HepG2 (cell line): ENCODE measurements around the gene COG8. TPM values are rescaled to one million over a fixed set of nuclear protein-coding genes. Genes with fewer than 3 reads are reported as not detected.

Source experiments
- FOXA3 ChIP-seq: IDR thresholded peaks from 2 replicates; pipeline ENCODE4 v1.6.1; 2016; ENCODE audit warnings: missing genetic modification reagents, missing compliant biosample characterization
- FOXP1 ChIP-seq, 2 experiments: fragments of 450-650 bp in 1 of 2; IDR thresholded peaks; 2 replicates each; pipeline ENCODE4 v1.6.1; 2017 to 2018; ENCODE audit warnings: antibody characterized with exemption in 1 of 2
- GMEB2 ChIP-seq: IDR thresholded peaks from 2 replicates; pipeline ENCODE4 v1.6.1; 2016; ENCODE audit warnings: missing biosample characterization, missing genetic modification reagents, low read depth
- MBNL3 ChIP-seq: fragments of 250-450 bp; sonication (Bioruptor Pico); conservative IDR thresholded peaks from 2 replicates; pipeline ENCODE4 v1.8.0; 2022; ENCODE audit warnings: mild to moderate bottlenecking, inconsistent platforms
- NFKB2 ChIP-seq: sonication (generic); formaldehyde crosslinking; IDR thresholded peaks from 2 replicates; pipeline ENCODE4 v1.4.0; 2020; ENCODE audit warnings: missing genetic modification reagents, borderline replicate concordance
- PCBP1 ChIP-seq: fragments of 200-400 bp; formaldehyde crosslinking; IDR thresholded peaks from 2 replicates; pipeline ENCODE4 v1.6.1; 2017; ENCODE audit warnings: mild to moderate bottlenecking, low read depth, low read length, borderline replicate concordance
- POLR2A ChIP-seq, 2 experiments: IDR thresholded peaks; 2 replicates each; pipeline ENCODE4 v1.6.1; 2011; ENCODE audit warnings: low read depth in 2 of 2, low read length in 2 of 2, mild to moderate bottlenecking in 1 of 2, moderate library complexity in 1 of 2; ENCODE audit not compliant: insufficient read depth in 1 of 2
- POLR2AphosphoS2 ChIP-seq: IDR thresholded peaks from 2 replicates; pipeline ENCODE4 v1.6.1; 2011; ENCODE audit warnings: low read depth, low read length, improper control_type of control experiment
- SOX6 ChIP-seq, 2 experiments: fragments of 450-650 bp in 1 of 2; sonication (generic) in 1 of 2; formaldehyde crosslinking in 1 of 2; IDR thresholded peaks; 2 replicates each; pipeline versions ENCODE4 v1.4.0 to v1.6.1; 2017 to 2020; ENCODE audit warnings: antibody characterized with exemption in 1 of 2, mild to moderate bottlenecking in 1 of 2, missing genetic modification reagents in 1 of 2
- SSRP1 ChIP-seq: IDR thresholded peaks from 2 replicates; pipeline ENCODE4 v1.6.1; 2016; ENCODE audit warnings: control low read depth
- ZFYVE20 ChIP-seq: sonication (generic); formaldehyde crosslinking; IDR thresholded peaks from 2 replicates; pipeline ENCODE4 v1.8.0; 2023; ENCODE audit warnings: low read depth, mild to moderate bottlenecking, moderate library complexity, missing genetic modification reagents, borderline replicate concordance
- ZKSCAN5 ChIP-seq: sonication (generic); formaldehyde crosslinking; IDR thresholded peaks from 2 replicates; pipeline ENCODE4 v1.5.1; 2020; ENCODE audit warnings: mild to moderate bottlenecking, missing genetic modification reagents
- ZNF230 ChIP-seq: sonication (generic); formaldehyde crosslinking; IDR thresholded peaks from 2 replicates; pipeline ENCODE4 v1.4.0; 2020; ENCODE audit warnings: mild to moderate bottlenecking, missing genetic modification reagents
- ZNF460 ChIP-seq: sonication (generic); formaldehyde crosslinking; IDR thresholded peaks from 2 replicates; pipeline ENCODE4 v1.5.1; 2020; ENCODE audit warnings: missing genetic modification reagents, mild to moderate bottlenecking, borderline replicate concordance
- ZNF724P ChIP-seq: sonication (generic); formaldehyde crosslinking; IDR thresholded peaks from 2 replicates; pipeline ENCODE4 v1.8.0; 2022; ENCODE audit warnings: missing genetic modification reagents, borderline replicate concordance
- ZNF770 ChIP-seq: sonication (generic); formaldehyde crosslinking; IDR thresholded peaks from 2 replicates; pipeline ENCODE4 v1.5.0; 2020; ENCODE audit warnings: mild to moderate bottlenecking, missing genetic modification reagents
- ZZZ3 ChIP-seq: sonication (generic); formaldehyde crosslinking; IDR thresholded peaks from 2 replicates; pipeline ENCODE4 v1.4.0; 2020; ENCODE audit warnings: missing genetic modification reagents, mild to moderate bottlenecking, borderline replicate concordance
- polyA plus RNA-seq, 8 experiments: library from polyadenylated mRNA; depleted of rRNA in 3 of 8; stranded (reverse) in 7 of 8; unstranded in 1 of 8; fragments of >200 nt; fragmentation: Illumina TruSeq in 4 of 8; extraction: Trizol in 4 of 8; gene quantifications; 2 replicates each; pipeline versions ENCODE4 v1.2.1 to v1.2.3, GENCODE V29; 2011 to 2016; ENCODE audit warnings: low read depth in 4 of 8, missing spikeins in 1 of 8, mixed read lengths in 1 of 8; ENCODE audit not compliant: insufficient read depth in 1 of 8
- total RNA-seq, 5 experiments: library from RNA; depleted of rRNA; stranded (reverse); fragments of >200 nt; fragmentation: Illumina TruSeq; extraction: Trizol; gene quantifications; 2 replicates each; pipeline ENCODE4 v1.2.3, GENCODE V29; 2016; ENCODE audit warnings: low read depth in 1 of 5
- TF ChIP-seq, protein P1 (sequence below): sonication (generic); formaldehyde crosslinking; IDR thresholded peaks from 2 replicates; pipeline ENCODE4 v1.5.1; 2020; ENCODE audit warnings: missing genetic modification reagents, mild to moderate bottlenecking, borderline replicate concordance
- TF ChIP-seq, protein P2 (sequence below): IDR thresholded peaks from 2 replicates; pipeline ENCODE4 v1.6.1; 2012; ENCODE audit warnings: low read depth, low read length, improper control_type of control experiment

COG8 gene
- total and polyA plus RNA-seq, 2 of the 13 experiments (the other 11 are each of a cell fraction or from before 2014, with no cell fraction given): 45.5 to 52.1 TPM

DNA sequence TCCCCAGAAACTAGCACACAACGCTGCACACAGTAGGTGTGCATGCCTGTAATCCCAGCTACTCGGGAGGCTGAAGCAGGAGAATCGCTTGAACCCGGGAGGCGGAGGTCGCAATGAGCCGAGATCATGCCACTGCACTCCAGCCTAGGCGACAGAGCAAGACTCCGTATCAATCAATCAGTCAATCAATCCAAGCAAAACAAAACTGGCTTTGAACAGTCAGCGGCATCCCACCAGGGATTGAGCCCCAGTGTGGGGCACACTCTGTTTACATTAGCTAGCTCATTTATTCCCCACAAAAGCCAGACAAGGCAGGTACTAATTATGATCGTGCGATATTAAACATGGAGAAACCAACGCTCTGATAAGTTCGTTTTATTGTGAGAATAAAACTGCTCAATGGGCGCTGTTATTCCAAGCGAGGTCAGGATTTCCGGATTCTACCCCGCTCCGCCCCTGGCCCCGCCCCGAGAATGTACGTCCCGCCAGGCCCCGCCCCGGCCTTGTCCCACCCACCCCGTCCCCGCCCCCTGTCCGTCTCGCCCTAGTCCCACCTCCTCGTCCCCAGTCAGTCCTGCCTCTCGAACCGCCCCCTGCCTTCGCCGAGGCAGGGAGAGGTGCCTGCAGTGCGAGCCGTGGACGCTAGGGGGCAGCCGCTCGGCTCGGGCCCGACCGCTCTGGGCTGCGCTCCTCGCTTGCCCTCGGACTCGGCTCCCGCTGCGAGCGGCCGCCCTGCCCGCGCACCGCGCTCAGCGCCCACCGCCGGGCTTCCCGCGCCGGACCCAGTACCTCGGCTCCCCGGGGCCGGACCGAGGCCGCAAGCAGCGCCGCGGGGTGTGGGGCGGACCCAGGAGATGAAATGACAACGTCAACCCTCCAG is 28.5 kb downstream of the COG8 start, which contains the start of gene VPS4A (continued):
- TF ChIP-seq SOX6 (IDR thresholded peaks at IDR 0.05) (no peak), SOX6 (CRISPR knock-in tag; IDR thresholded peaks at IDR 0.05) (0 out of 2 replicates have a peak, but pooled peaks have one; percentile 25), NFKB2 (CRISPR knock-in tag) (no peak), PCBP1 (no peak), ZNF770 (CRISPR knock-in tag) (no peak; the same call in none of the 2 replicates), ZZZ3 (no peak), ZFYVE20 (CRISPR knock-in tag) (peak; percentile 83), FOXA3 (CRISPR knock-in tag) (peak; percentile 44), ZKSCAN5 (CRISPR knock-in tag) (no peak), ZNF460 (CRISPR knock-in tag) (no peak), POLR2A (IDR thresholded peaks at IDR 0.05; ENCODE audit: insufficient read depth in 1 of 2, low read depth in 2 of 2, low read length in 2 of 2) (peak; percentile 81 to 82), ZNF230 (CRISPR knock-in tag) (no peak), SSRP1 (CRISPR knock-in tag) (no peak), MBNL3 (CRISPR knock-in tag) (no peak), FOXP1 (IDR thresholded peaks at IDR 0.05) (no peak), FOXP1 (CRISPR knock-in tag; IDR thresholded peaks at IDR 0.05) (no peak), GMEB2 (CRISPR knock-in tag) (no peak), POLR2AphosphoS2 (no peak), ZNF724P (CRISPR knock-in tag) (peak; percentile 46; the same call in 1 of the 2 replicates)
- TF ChIP-seq, protein P1, sequence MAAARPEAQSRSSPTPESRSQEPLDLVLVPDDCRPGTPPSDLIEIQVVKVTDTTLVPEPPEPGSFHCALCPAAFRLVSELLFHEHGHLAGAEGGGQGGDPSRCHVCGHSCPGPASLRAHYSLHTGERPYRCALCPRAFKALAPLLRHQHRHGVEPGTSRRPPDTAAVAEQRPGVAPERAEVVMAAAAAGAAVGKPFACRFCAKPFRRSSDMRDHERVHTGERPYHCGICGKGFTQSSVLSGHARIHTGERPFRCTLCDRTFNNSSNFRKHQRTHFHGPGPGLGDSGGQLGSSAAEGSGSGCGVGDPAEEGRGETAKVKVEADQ (CRISPR knock-in tag): peak; percentile 93
- TF ChIP-seq, protein P2, sequence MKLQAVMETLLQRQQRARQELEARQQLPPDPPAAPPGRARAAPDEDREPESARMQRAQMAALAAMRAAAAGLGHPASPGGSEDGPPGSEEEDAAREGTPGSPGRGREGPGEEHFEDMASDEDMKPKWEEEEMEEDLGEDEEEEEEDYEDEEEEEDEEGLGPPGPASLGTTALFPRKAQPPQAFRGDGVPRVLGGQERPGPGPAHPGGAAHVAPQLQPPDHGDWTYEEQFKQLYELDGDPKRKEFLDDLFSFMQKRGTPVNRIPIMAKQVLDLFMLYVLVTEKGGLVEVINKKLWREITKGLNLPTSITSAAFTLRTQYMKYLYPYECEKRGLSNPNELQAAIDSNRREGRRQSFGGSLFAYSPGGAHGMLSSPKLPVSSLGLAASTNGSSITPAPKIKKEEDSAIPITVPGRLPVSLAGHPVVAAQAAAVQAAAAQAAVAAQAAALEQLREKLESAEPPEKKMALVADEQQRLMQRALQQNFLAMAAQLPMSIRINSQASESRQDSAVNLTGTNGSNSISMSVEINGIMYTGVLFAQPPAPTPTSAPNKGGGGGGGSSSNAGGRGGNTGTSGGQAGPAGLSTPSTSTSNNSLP: no peak
